HG03469 (cell line): ENCODE data around the gene FOXP1.

Source experiments
- ATAC-seq: cut with Tn5 transposase; IDR thresholded peaks from one replicate; pipeline ENCODE4 v1.9.1; 2021; ENCODE audit warnings: mild to moderate bottlenecking, moderate library complexity, moderate number of reproducible peaks; ENCODE audit not compliant: unreplicated experiment

FOXP1 gene

GRCh38 chr3:71488882-71489281 lies 94.6 kb downstream of the FOXP1 start:
- ATAC-seq, result no peak

- ATAC-seq, result no peak
Observed at GRCh38 chr3:71488391-71488809, 95.1 kb downstream of the FOXP1 start.

- ATAC-seq, result no peak
Observed at GRCh38 chr3:71487418-71487817, 96.1 kb downstream of the FOXP1 start.

- no peak for ATAC-seq
Observed at GRCh38 chr3:71486831-71487230, 96.7 kb downstream of the FOXP1 start.

- ATAC-seq, result no peak
Observed at GRCh38 chr3:71485896-71486295, 97.6 kb downstream of the FOXP1 start.

- ATAC-seq, result no peak
Observed at GRCh38 chr3:71484452-71484851, 99.1 kb downstream of the FOXP1 start.

- ATAC-seq, result no peak
Observed at GRCh38 chr3:71484047-71484446, 99.5 kb downstream of the FOXP1 start.

GRCh38 chr3:71482771-71483170 lies 100.8 kb downstream of the FOXP1 start:
- no peak for ATAC-seq

- no peak for ATAC-seq
Observed at GRCh38 chr3:71478568-71478967, 105.0 kb downstream of the FOXP1 start.

- no peak for ATAC-seq
Observed at GRCh38 chr3:71476950-71477349, 106.6 kb downstream of the FOXP1 start.

- ATAC-seq, result no peak
Observed at GRCh38 chr3:71469138-71469435, 114.4 kb downstream of the FOXP1 start.

GRCh38 chr3:71468311-71469137 lies 115.0 kb downstream of the FOXP1 start:
- ATAC-seq, result no peak

GRCh38 chr3:71466483-71466882 lies 117.0 kb downstream of the FOXP1 start:
- no peak for ATAC-seq

GRCh38 chr3:71465371-71466036 lies 118.0 kb downstream of the FOXP1 start:
- ATAC-seq, result no peak

GRCh38 chr3:71464613-71465012 lies 118.9 kb downstream of the FOXP1 start:
- ATAC-seq, result no peak

- no peak for ATAC-seq
Observed at GRCh38 chr3:71463617-71464016, 119.9 kb downstream of the FOXP1 start.

GRCh38 chr3:71462586-71462985 lies 120.9 kb downstream of the FOXP1 start:
- ATAC-seq, result no peak

- ATAC-seq, result no peak
Observed at GRCh38 chr3:71461749-71462483, 121.6 kb downstream of the FOXP1 start.

GRCh38 chr3:71461114-71461513 lies 122.4 kb downstream of the FOXP1 start:
- ATAC-seq, result no peak

- no peak for ATAC-seq
Observed at GRCh38 chr3:71458895-71459294, 124.6 kb downstream of the FOXP1 start.

- no peak for ATAC-seq
Observed at GRCh38 chr3:71456826-71457225, 126.7 kb downstream of the FOXP1 start.

GRCh38 chr3:71456156-71456555 lies 127.4 kb downstream of the FOXP1 start:
- no peak for ATAC-seq
